Muscle layer of colon (tissue), 2 donors: Measurements from ENCODE around the gene ADAMTSL4.

Source experiments
- H3K27ac ChIP-seq: one replicate; pipeline ENCODE4 v1.7.0; 2013; ENCODE audit warnings: low read depth, mild to moderate bottlenecking, low read length, moderate library complexity
- H3K27me3 ChIP-seq, 2 donors: one replicate each; pipeline ENCODE4 v1.7.0; 2013; ENCODE audit warnings: low read length in 2 of 2, mild to moderate bottlenecking in 2 of 2; ENCODE audit not compliant: insufficient read depth in 2 of 2, control insufficient read depth in 1 of 2
- H3K36me3 ChIP-seq: one replicate; pipeline ENCODE4 v1.7.0; 2013; ENCODE audit warnings: mild to moderate bottlenecking, low read length; ENCODE audit not compliant: insufficient read depth
- H3K4me1 ChIP-seq: one replicate; pipeline ENCODE4 v1.7.0; 2013; ENCODE audit warnings: mild to moderate bottlenecking, low read length; ENCODE audit not compliant: insufficient read depth
- H3K4me3 ChIP-seq, 2 donors: one replicate each; pipeline ENCODE4 v1.7.0; 2013; ENCODE audit warnings: low read length in 2 of 2, low read depth in 1 of 2, mild to moderate bottlenecking in 1 of 2, moderate library complexity in 1 of 2
- H3K9ac ChIP-seq: one replicate; pipeline ENCODE4 v1.7.0; 2013; ENCODE audit warnings: low read length
- H3K9me3 ChIP-seq: one replicate; pipeline ENCODE4 v1.7.0; 2013; ENCODE audit warnings: mild to moderate bottlenecking, low read length
- donor health status: abdominal sarcoma.
- donor health status: Adenocarcinoma of cecum.

ADAMTSL4 gene

GRCh38 chr1:150557813-150558212 is 8.6 kb downstream of the ADAMTSL4 start:
- Histone ChIP-seq H3K27me3 (no peaks in the 10 kb centered on the region), H3K9ac (no peak overlapping the region), H3K4me3 (no peak overlapping the region), H3K9me3 (no peaks in the 10 kb centered on the region), H3K36me3 (peaks cover 13% of the 10 kb centered on the region), H3K4me1 (peaks cover 36% of the 10 kb centered on the region), H3K27ac (no peak overlapping the region)

GRCh38 chr1:150558303-150558704 is 9.1 kb downstream of the ADAMTSL4 start:
- H3K27me3 ChIP-seq = no peaks in the 10 kb centered on the region
- peaks cover 13% of the 10 kb centered on the region for H3K36me3 ChIP-seq
- peak overlapping the region; percentile 100 for H3K27ac ChIP-seq
- no peaks in the 10 kb centered on the region for H3K9me3 ChIP-seq
- H3K4me3 ChIP-seq = peak overlapping the region in 1 of 2 donors; percentile 10
- H3K9ac ChIP-seq = no peak overlapping the region
- H3K4me1 ChIP-seq = peaks cover 37% of the 10 kb centered on the region

GRCh38 chr1:150558761-150559655 is 9.8 kb downstream of the ADAMTSL4 start:
- Histone ChIP-seq H3K36me3 (peaks cover 13% of the 10 kb centered on the region), H3K27me3 (no peaks in the 10 kb centered on the region), H3K9me3 (no peaks in the 10 kb centered on the region), H3K4me3 (peak overlapping the region; percentile 10 to 85), H3K27ac (peak overlapping the region; percentile 100), H3K9ac (peak overlapping the region; percentile 93), H3K4me1 (peaks cover 42% of the 10 kb centered on the region)

- Histone ChIP-seq H3K9me3 (no peaks in the 10 kb centered on the region), H3K27ac (peak overlapping the region; percentile 100), H3K4me1 (peaks cover 49% of the 10 kb centered on the region), H3K27me3 (no peaks in the 10 kb centered on the region), H3K36me3 (peaks cover 13% of the 10 kb centered on the region), H3K4me3 (peak overlapping the region in 1 of 2 donors; percentile 85), H3K9ac (peak overlapping the region; percentile 93)
Measured at GRCh38 chr1:150559656-150560010, 10.4 kb downstream of the ADAMTSL4 start.

GRCh38 chr1:150560011-150560438 is 10.8 kb downstream of the ADAMTSL4 start:
- peak overlapping the region; percentile 100 for H3K27ac ChIP-seq
- H3K27me3 ChIP-seq = no peaks in the 10 kb centered on the region
- H3K9me3 ChIP-seq = no peaks in the 10 kb centered on the region
- peaks cover 53% of the 10 kb centered on the region for H3K4me1 ChIP-seq
- H3K36me3 ChIP-seq = peaks cover 13% of the 10 kb centered on the region
- peak overlapping the region; percentile 93 for H3K9ac ChIP-seq
- peak overlapping the region in 1 of 2 donors; percentile 85 for H3K4me3 ChIP-seq

- peak overlapping the region; percentile 100 for H3K27ac ChIP-seq
- peak overlapping the region; percentile 93 for H3K9ac ChIP-seq
- no peaks in the 10 kb centered on the region for H3K27me3 ChIP-seq
- no peaks in the 10 kb centered on the region for H3K9me3 ChIP-seq
- peak overlapping the region; percentile 41 to 85 for H3K4me3 ChIP-seq
- H3K36me3 ChIP-seq = peaks cover 8% of the 10 kb centered on the region
- peaks cover 56% of the 10 kb centered on the region for H3K4me1 ChIP-seq
Measured at GRCh38 chr1:150560576-150561253, 11.5 kb downstream of the ADAMTSL4 start.

GRCh38 chr1:150561254-150561973 is 12.2 kb downstream of the ADAMTSL4 start:
- H3K27ac ChIP-seq = peak overlapping the region; percentile 100
- no peaks in the 10 kb centered on the region for H3K27me3 ChIP-seq
- peaks cover 1% of the 10 kb centered on the region for H3K36me3 ChIP-seq
- peak overlapping the region; percentile 93 for H3K9ac ChIP-seq
- H3K4me1 ChIP-seq = peaks cover 59% of the 10 kb centered on the region
- H3K9me3 ChIP-seq = no peaks in the 10 kb centered on the region
- peak overlapping the region; percentile 41 to 85 for H3K4me3 ChIP-seq

GRCh38 chr1:150561974-150562445 is 12.8 kb downstream of the ADAMTSL4 start:
- Histone ChIP-seq H3K4me3 (peak overlapping the region; percentile 24 to 85), H3K9ac (peak overlapping the region; percentile 93), H3K27ac (peak overlapping the region; percentile 100), H3K27me3 (no peaks in the 10 kb centered on the region), H3K9me3 (no peaks in the 10 kb centered on the region), H3K4me1 (peaks cover 65% of the 10 kb centered on the region), H3K36me3 (no peaks in the 10 kb centered on the region)

GRCh38 chr1:150562446-150563339 is 13.5 kb downstream of the ADAMTSL4 start:
- Histone ChIP-seq H3K9ac (peak overlapping the region; percentile 93), H3K36me3 (no peaks in the 10 kb centered on the region), H3K4me1 (peaks cover 71% of the 10 kb centered on the region), H3K9me3 (no peaks in the 10 kb centered on the region), H3K27me3 (no peaks in the 10 kb centered on the region), H3K4me3 (peak overlapping the region; percentile 24 to 85), H3K27ac (peak overlapping the region; percentile 100)

GRCh38 chr1:150563340-150564038 is 14.3 kb downstream of the ADAMTSL4 start:
- Histone ChIP-seq H3K4me1 (peaks cover 78% of the 10 kb centered on the region), H3K9me3 (no peaks in the 10 kb centered on the region), H3K9ac (peak overlapping the region; percentile 93), H3K27me3 (no peaks in the 10 kb centered on the region), H3K4me3 (peak overlapping the region in 1 of 2 donors; percentile 15), H3K27ac (peak overlapping the region; percentile 100), H3K36me3 (no peaks in the 10 kb centered on the region)
